Hippocampal formation (tissue), 2 donors: Measurements from ENCODE around the gene CYP26A1.

ENCODE experiments used
- DNase-seq, 2 donors: peaks; one replicate each; lab custom pipeline; 2025; lab: John Stamatoyannopoulos, UW

The CYP26A1 gene

DNA sequence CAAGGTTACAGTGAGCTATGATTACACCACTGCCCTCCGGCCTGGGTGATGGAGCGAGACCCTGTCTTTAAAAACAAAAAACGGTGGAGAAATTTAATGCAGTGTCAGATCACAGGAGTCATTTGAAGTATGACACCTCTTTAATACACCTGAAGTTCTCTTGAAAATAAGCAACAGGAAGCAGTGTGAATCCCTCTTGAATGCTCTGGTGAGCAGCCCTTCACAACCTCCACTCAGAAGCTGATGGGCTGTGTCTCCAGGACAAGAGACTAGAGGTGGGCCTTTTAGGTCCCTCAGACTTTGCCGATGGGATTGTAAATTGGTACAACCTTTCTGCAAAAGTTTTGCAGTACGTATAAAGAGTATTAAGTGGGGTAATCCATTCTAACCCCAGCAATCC lies 50.1 kb downstream of the CYP26A1 start:
- DNase-seq, result no peak

DNA sequence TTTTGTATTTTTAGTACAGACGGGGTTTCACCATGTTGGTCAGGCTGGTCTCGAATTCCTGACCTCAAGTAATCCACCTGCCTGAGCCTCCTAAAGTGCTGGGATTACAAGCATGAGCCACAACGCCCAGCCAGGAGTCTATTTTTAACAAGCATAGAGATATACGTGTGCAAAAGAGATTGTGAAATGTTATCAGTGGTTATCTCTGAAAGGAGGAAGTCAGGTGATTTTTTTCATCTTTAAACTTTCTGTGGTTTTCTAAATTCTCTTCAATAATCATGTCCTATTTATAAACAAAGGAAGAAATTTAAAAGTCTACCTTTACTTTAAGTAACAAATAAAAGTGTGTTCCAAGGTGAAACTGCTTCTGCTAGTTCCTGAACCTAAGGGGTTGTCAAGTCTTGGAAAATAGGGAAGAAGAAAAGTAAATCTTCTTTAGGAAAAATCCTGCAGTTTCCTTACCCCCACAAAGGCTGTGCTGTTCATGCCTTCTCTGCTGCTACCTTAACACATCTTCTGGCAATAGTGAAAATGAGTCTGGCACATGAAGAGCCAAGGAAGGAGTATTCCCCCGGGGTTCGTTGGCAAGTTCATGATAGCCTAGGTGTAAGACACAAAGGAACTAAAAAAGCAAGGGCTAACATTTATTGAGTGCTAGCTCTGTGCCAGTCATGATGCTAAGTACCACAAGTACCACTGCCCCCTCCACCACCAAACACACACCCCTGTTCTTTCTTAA lies 51.1 kb downstream of the CYP26A1 start:
- no peak for DNase-seq

DNA sequence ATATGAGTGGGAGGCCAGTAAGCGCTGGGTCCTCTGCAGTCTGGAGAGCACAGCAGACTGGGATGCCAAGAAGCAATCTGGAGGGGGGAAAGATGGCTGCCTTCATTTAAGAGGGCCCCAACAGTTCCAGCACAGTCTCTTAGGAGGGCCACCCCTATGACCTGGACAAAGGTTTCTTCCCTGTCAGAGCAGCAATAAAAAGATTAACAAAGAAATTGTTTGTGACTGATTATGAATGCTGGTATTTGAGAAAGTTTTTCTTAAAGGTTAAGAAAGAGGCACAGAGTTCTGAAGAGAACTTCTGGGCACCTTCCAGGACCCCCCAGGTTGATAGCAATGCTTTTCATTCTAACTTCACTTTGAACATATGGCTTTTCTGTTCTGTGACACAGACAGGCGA lies 52.3 kb downstream of the CYP26A1 start:
- no peak for DNase-seq

DNA sequence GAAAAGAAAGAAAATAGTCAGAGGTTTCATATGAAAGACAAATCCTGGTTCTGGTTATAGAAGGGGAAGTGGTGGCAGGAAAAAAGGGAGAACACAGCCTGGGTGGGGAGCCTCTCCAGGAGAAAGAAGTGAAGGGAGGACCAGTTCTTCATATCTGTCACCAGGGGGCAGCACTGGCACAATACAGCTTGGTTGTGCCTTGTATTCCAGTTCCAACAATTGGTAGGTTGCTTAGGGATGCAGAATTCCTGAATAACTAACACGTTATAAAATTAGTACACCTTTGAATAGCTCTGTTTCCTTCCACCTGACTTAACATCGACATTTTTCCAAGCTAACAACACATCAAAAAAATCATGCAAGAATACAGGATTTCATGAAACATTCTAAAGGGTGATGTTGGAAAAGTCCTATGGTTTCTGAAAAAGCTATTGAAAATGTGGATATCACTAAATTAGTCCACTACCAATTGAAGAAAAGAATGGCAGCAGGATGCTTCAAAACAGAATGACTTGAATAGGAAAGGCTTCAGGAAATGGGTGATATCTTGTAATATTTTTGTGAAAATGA lies 52.9 kb downstream of the CYP26A1 start:
- no peak for DNase-seq
